ENCODE measurements around the gene UNC5CL. TPM values are rescaled to one million over a fixed set of nuclear protein-coding genes. Genes with fewer than 3 reads are reported as not detected.

UNC5CL gene
- total and polyA plus RNA-seq, 8 donors: 2.3 to 84.8 (median 13.1) TPM

GRCh38 chr6:41077536-41077935 is 38.5 kb upstream of the UNC5CL start:
- Histone ChIP-seq H3K27me3 (no peaks in the 10 kb centered on the region), H3K9me3 (no peaks in the 10 kb centered on the region), H3K36me3 (peaks cover 13 to 39% (median 33%) of the 10 kb centered on the region in 4 donors), H3K4me1 (peaks cover 17 to 49% (median 38%) of the 10 kb centered on the region in 4 donors), H3K4me3 (no peak overlapping the region), H3K27ac (no peak overlapping the region)
- 35 to 75% (median 46%) methylated on average over 2 of the region's 2 CpGs for WGBS, 5 donors
- DNase-seq: peak in 1 of 2 donors; percentile 64
- no peak for TF ChIP-seq EP300 (IDR thresholded peaks at IDR 0.05)
- TF ChIP-seq CTCF (IDR thresholded peaks at IDR 0.05): no peak
- no peak for TF ChIP-seq POLR2AphosphoS5 (IDR thresholded peaks at IDR 0.05)
- TF ChIP-seq POLR2A (IDR thresholded peaks at IDR 0.05): no peak
- intact Hi-C loops (cut with DNase I; ENCODE audit: low total_unique reads): no loop called here

- 75 to 79% (median 78%) methylated on average over 4 of the region's 4 CpGs for WGBS, 5 donors
- no peak for DNase-seq
- intact Hi-C loops (cut with DNase I; ENCODE audit: low total_unique reads): no loop called here
- Histone ChIP-seq H3K36me3 (peaks cover 13 to 23% (median 22%) of the 10 kb centered on the region in 4 donors), H3K9me3 (no peaks in the 10 kb centered on the region), H3K27me3 (no peaks in the 10 kb centered on the region), H3K4me3 (no peak overlapping the region), H3K27ac (peak overlapping the region in 4 of 5 donors; percentile 94 to 100 (median 100)), H3K4me1 (peaks cover 20 to 51% (median 36%) of the 10 kb centered on the region in 4 donors)
- TF ChIP-seq POLR2AphosphoS5 (IDR thresholded peaks at IDR 0.05) (no peak), CTCF (IDR thresholded peaks at IDR 0.05) (no peak), EP300 (IDR thresholded peaks at IDR 0.05) (no peak), POLR2A (IDR thresholded peaks at IDR 0.05) (no peak)
Observed at GRCh38 chr6:41075651-41076626, 36.9 kb upstream of the UNC5CL start.

GRCh38 chr6:41074692-41075436 is 35.8 kb upstream of the UNC5CL start:
- Histone ChIP-seq H3K9me3 (no peaks in the 10 kb centered on the region), H3K36me3 (peaks cover 7 to 15% (median 13%) of the 10 kb centered on the region in 4 donors), H3K27me3 (no peaks in the 10 kb centered on the region), H3K4me1 (peaks cover 28 to 62% (median 42%) of the 10 kb centered on the region in 4 donors), H3K27ac (peak overlapping the region in 4 of 5 donors; percentile 94 to 100 (median 100)), H3K4me3 (peak overlapping the region; percentile 81 to 94 (median 92))
- no peak for DNase-seq
- intact Hi-C loops (cut with DNase I; ENCODE audit: low total_unique reads): no loop called here
- WGBS, 5 donors: 20 to 29% (median 28%) methylated on average over 11 of the region's 11 CpGs
- TF ChIP-seq POLR2AphosphoS5 (IDR thresholded peaks at IDR 0.05) (no peak), CTCF (IDR thresholded peaks at IDR 0.05) (no peak), EP300 (IDR thresholded peaks at IDR 0.05) (no peak)
